GM19467 (cell line): Measurements from ENCODE around the gene SORCS2.

Experiments
- ATAC-seq: cut with Tn5 transposase; IDR thresholded peaks from one replicate; pipeline ENCODE4 v1.9.1; 2021; ENCODE audit warnings: mild to moderate bottlenecking, moderate library complexity; ENCODE audit not compliant: unreplicated experiment

SORCS2 gene

GRCh38 chr4:7618361-7618760, 426.0 kb downstream of the SORCS2 start:
- no peak for ATAC-seq

GRCh38 chr4:7620086-7620813, 427.9 kb downstream of the SORCS2 start:
- no peak for ATAC-seq

- ATAC-seq = no peak
Measured at GRCh38 chr4:7620814-7621176, 428.5 kb downstream of the SORCS2 start.

- no peak for ATAC-seq
Measured at GRCh38 chr4:7621252-7622035, 429.1 kb downstream of the SORCS2 start.

GRCh38 chr4:7622371-7622770, 430.0 kb downstream of the SORCS2 start:
- no peak for ATAC-seq

GRCh38 chr4:7623468-7623867, 431.1 kb downstream of the SORCS2 start:
- ATAC-seq = no peak

- no peak for ATAC-seq
Measured at GRCh38 chr4:7624396-7624980, 432.1 kb downstream of the SORCS2 start.

GRCh38 chr4:7625071-7625470, 432.7 kb downstream of the SORCS2 start:
- ATAC-seq = no peak

GRCh38 chr4:7626531-7626930, 434.2 kb downstream of the SORCS2 start:
- no peak for ATAC-seq

- no peak for ATAC-seq
Measured at GRCh38 chr4:7627251-7628250, 435.2 kb downstream of the SORCS2 start.

GRCh38 chr4:7628432-7628831, 436.1 kb downstream of the SORCS2 start:
- ATAC-seq = no peak

- no peak for ATAC-seq
Measured at GRCh38 chr4:7629501-7630254, 437.3 kb downstream of the SORCS2 start.

GRCh38 chr4:7630568-7631287, 438.4 kb downstream of the SORCS2 start:
- ATAC-seq = no peak

GRCh38 chr4:7631288-7632014, 439.1 kb downstream of the SORCS2 start:
- ATAC-seq = no peak

GRCh38 chr4:7632341-7632740, 440.0 kb downstream of the SORCS2 start:
- ATAC-seq = no peak

GRCh38 chr4:7632971-7633370, 440.6 kb downstream of the SORCS2 start:
- ATAC-seq = no peak

- no peak for ATAC-seq
Measured at GRCh38 chr4:7634661-7635251, 442.4 kb downstream of the SORCS2 start.

GRCh38 chr4:7635445-7636239, 443.3 kb downstream of the SORCS2 start:
- ATAC-seq = no peak
